Esophagus muscularis mucosa (tissue), 4 donors: Measurements from ENCODE around the gene COPS6. TPM values are rescaled to one million over a fixed set of nuclear protein-coding genes. Genes with fewer than 3 reads are reported as not detected.

Experiments
- DNase-seq: peaks from one replicate; pipeline ENCODE4 v3.0.0-alpha.2; 2017; ENCODE audit errors: extremely low spot score
- H3K27ac ChIP-seq, 4 donors: fragments of 200-600 bp; sonication (generic); replicated peaks in 1 of 4; 1 replicate in 3 of 4; 2 replicates in 1 of 4; pipeline ENCODE4 v1.5.1; 2016 to 2019; ENCODE audit warnings: mild to moderate bottlenecking in 1 of 4
- H3K27me3 ChIP-seq, 4 donors: fragments of 200-600 bp; sonication (generic); one replicate each; pipeline versions ENCODE4 v1.5.1 to v1.6.0; 2016 to 2019
- H3K36me3 ChIP-seq, 4 donors: fragments of 200-600 bp; sonication (generic); one replicate each; pipeline ENCODE4 v1.5.1; 2016 to 2019
- H3K4me1 ChIP-seq, 4 donors: fragments of 200-600 bp; sonication (generic); one replicate each; pipeline ENCODE4 v1.5.1; 2016 to 2019
- H3K4me3 ChIP-seq, 4 donors: fragments of 200-600 bp; sonication (generic); 1 replicate in 2 of 4; 2 replicates in 2 of 4; pipeline ENCODE4 v1.5.1; 2016 to 2019; ENCODE audit warnings: mild to moderate bottlenecking in 4 of 4, moderate library complexity in 1 of 4
- H3K9me3 ChIP-seq, 4 donors: fragments of 200-600 bp; sonication (generic); 1 replicate in 3 of 4; 2 replicates in 1 of 4; pipeline ENCODE4 v1.5.1; 2016 to 2019
- EP300 ChIP-seq: sonication (generic); formaldehyde crosslinking; IDR thresholded peaks from one replicate; pipeline ENCODE4 v1.6.1; 2017; ENCODE audit warnings: antibody characterized with exemption
- POLR2A ChIP-seq: fragments of 450-650 bp; IDR thresholded peaks from one replicate; pipeline ENCODE4 v1.6.1; 2017; ENCODE audit warnings: antibody characterized with exemption, moderate library complexity, mild to moderate bottlenecking, low read depth
- POLR2AphosphoS5 ChIP-seq, 2 donors: sonication (generic); formaldehyde crosslinking; IDR thresholded peaks; one replicate each; pipeline ENCODE4 v1.6.1; 2017; ENCODE audit warnings: antibody characterized with exemption in 2 of 2
- WGBS: methylation state at CpG from one replicate; pipeline ENCODE4 v1.1.5; 2018; 5-methylcytosine and 5-hydroxymethylcytosine counted together
- intact Hi-C: fragments of 100-400 bp; cut with DNase I; formaldehyde crosslinking; loops from one replicate; pipeline ENCODE4 v1.15.1; 2023
- total RNA-seq, 4 donors: library from RNA; depleted of rRNA; stranded (reverse); fragments of >200 nt; gene quantifications; one replicate each; pipeline versions ENCODE4 v1.1.0 to v1.2.1, GENCODE V29; 2016
- TF ChIP-seq, protein P1 (sequence below), 3 experiments: fragments of 200-600 bp in 2 of 3; fragments of 450-650 bp in 1 of 3; sonication (generic) in 2 of 3; IDR thresholded peaks; one replicate each; pipeline ENCODE4 v1.5.1; 2017 to 2019; ENCODE audit warnings: antibody characterized with exemption in 3 of 3, mild to moderate bottlenecking in 2 of 3, moderate library complexity in 1 of 3

COPS6 gene
- total RNA-seq, 4 donors from 2014 or later = 49.4 to 97.6 (median 73.7) TPM

DNA sequence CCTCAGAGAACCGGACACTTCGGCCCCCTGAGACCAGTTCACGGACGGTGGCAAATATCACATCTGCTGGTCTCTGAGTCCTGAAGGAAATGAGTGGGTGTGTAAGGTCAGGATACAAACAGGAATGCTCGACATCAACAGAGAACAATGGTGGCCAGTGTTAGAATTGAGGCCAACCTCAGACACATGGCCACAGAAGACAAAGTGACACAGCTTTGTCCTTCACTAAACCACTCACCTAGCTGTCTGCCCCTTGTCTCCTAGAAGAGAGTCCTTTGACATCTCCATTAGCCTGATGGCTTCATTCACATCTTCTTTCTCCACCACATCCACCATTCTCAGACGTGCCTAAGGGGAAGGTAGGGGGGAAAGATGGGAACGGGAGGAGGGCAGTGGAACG, 4.3 kb downstream of the COPS6 start:
- 34% methylated on average over 8 of the region's 8 CpGs for WGBS
- DNase-seq = no peak
- peak overlapping the region in 1 of 4 donors; percentile 40 for H3K27ac ChIP-seq
- peaks cover 67 to 82% (median 80%) of the 10 kb centered on the region in 4 donors for H3K36me3 ChIP-seq
- no peaks in the 10 kb centered on the region for H3K9me3 ChIP-seq
- H3K4me3 ChIP-seq = no peak overlapping the region
- peaks cover 0 to 5% (median 0%) of the 10 kb centered on the region in 4 donors for H3K27me3 ChIP-seq
- intact Hi-C loops = no loop called here
- TF ChIP-seq, protein P1, sequence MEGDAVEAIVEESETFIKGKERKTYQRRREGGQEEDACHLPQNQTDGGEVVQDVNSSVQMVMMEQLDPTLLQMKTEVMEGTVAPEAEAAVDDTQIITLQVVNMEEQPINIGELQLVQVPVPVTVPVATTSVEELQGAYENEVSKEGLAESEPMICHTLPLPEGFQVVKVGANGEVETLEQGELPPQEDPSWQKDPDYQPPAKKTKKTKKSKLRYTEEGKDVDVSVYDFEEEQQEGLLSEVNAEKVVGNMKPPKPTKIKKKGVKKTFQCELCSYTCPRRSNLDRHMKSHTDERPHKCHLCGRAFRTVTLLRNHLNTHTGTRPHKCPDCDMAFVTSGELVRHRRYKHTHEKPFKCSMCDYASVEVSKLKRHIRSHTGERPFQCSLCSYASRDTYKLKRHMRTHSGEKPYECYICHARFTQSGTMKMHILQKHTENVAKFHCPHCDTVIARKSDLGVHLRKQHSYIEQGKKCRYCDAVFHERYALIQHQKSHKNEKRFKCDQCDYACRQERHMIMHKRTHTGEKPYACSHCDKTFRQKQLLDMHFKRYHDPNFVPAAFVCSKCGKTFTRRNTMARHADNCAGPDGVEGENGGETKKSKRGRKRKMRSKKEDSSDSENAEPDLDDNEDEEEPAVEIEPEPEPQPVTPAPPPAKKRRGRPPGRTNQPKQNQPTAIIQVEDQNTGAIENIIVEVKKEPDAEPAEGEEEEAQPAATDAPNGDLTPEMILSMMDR (IDR thresholded peaks at IDR 0.05) = no peak
- TF ChIP-seq EP300 (no peak), POLR2A (no peak), POLR2AphosphoS5 (IDR thresholded peaks at IDR 0.05) (no peak)
- peaks cover 14 to 44% (median 28%) of the 10 kb centered on the region in 4 donors for H3K4me1 ChIP-seq

DNA sequence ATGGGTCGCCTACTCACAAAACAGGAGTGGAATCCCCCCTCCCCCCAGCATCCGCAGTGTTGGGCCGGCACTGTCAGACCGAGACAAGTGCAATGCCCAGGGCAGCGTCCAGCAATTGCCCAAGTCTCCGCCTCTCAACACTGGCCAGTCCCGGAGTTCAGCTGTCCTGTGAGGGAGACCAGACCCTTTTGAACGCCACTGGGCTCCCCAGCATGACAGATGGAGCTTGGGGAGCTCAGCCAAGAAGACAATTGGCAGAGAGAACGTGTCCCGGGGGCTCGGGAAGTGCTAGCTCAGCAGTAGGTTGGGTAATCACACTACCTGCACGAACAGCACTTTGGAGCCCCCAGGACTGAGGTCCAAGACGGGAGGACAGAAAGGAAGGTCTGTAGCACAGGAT, 4.7 kb downstream of the COPS6 start:
- Histone ChIP-seq H3K27me3 (peaks cover 0 to 3% (median 0%) of the 10 kb centered on the region in 4 donors), H3K4me3 (no peak overlapping the region), H3K36me3 (peaks cover 72 to 87% (median 84%) of the 10 kb centered on the region in 4 donors), H3K27ac (peak overlapping the region in 2 of 4 donors; percentile 40 to 44), H3K4me1 (peaks cover 10 to 44% (median 23%) of the 10 kb centered on the region in 4 donors), H3K9me3 (no peaks in the 10 kb centered on the region)
- 36% methylated on average over 13 of the region's 13 CpGs for WGBS
- intact Hi-C loops = no loop called here
- TF ChIP-seq POLR2A (no peak), POLR2AphosphoS5 (IDR thresholded peaks at IDR 0.05) (no peak), EP300 (no peak)
- TF ChIP-seq, protein P1 (IDR thresholded peaks at IDR 0.05) = no peak
- no peak for DNase-seq

- H3K27me3 ChIP-seq = no peaks in the 10 kb centered on the region
- intact Hi-C loops = no loop called here
- H3K4me3 ChIP-seq = no peak overlapping the region
- H3K9me3 ChIP-seq = no peaks in the 10 kb centered on the region
- 84% methylated on average over 8 of the region's 16 CpGs for WGBS
- H3K4me1 ChIP-seq = peaks cover 10 to 45% (median 25%) of the 10 kb centered on the region in 4 donors
- DNase-seq = no peak
- peak overlapping the region in 2 of 4 donors; percentile 40 to 44 for H3K27ac ChIP-seq
- peaks cover 77 to 92% (median 89%) of the 10 kb centered on the region in 4 donors for H3K36me3 ChIP-seq
- TF ChIP-seq, protein P1 (IDR thresholded peaks at IDR 0.05) = no peak
- TF ChIP-seq POLR2A (no peak), EP300 (no peak), POLR2AphosphoS5 (IDR thresholded peaks at IDR 0.05) (no peak)
These were observed 5.2 kb downstream of the COPS6 start for GRCh38 chr7:100093925-100094486.

DNA sequence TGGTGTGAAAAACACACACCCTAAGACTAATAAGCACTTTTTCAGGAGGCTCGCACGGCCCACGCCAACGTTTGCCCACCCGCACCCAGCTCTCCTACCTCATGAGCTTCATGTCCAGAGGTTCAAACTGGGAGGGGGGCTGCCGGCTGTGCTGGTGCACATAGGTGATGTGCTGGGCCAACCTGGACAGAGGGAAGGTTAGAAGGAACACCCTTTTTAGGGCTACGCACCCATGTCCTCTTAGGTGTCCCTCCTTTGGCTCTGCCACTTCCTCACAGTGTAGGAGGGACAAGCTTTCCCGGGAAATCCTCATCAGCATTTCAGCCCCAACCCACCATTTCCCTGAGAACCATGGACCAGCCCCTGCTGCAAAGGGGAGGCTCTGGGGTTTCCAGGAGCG, 6.5 kb downstream of the COPS6 start:
- H3K27me3 ChIP-seq = no peaks in the 10 kb centered on the region
- TF ChIP-seq POLR2A = no peak
- TF ChIP-seq EP300 = no peak
- no peak for TF ChIP-seq POLR2AphosphoS5 (IDR thresholded peaks at IDR 0.05)
- TF ChIP-seq, protein P1 (IDR thresholded peaks at IDR 0.05) = no peak
- no peaks in the 10 kb centered on the region for H3K9me3 ChIP-seq
- WGBS = 77% methylated on average over 9 of the region's 9 CpGs
- no peak overlapping the region for H3K4me3 ChIP-seq
- intact Hi-C loops = no loop called here
- peaks cover 81 to 94% (median 92%) of the 10 kb centered on the region in 4 donors for H3K36me3 ChIP-seq
- H3K4me1 ChIP-seq = peaks cover 13 to 45% (median 23%) of the 10 kb centered on the region in 4 donors
- H3K27ac ChIP-seq = no peak overlapping the region
- DNase-seq = no peak

- WGBS = 90% methylated on average over 11 of the region's 17 CpGs
- intact Hi-C loops = no loop called here
- no peaks in the 10 kb centered on the region for H3K27me3 ChIP-seq
- DNase-seq = no peak
- H3K9me3 ChIP-seq = no peaks in the 10 kb centered on the region
- peaks cover 13 to 41% (median 23%) of the 10 kb centered on the region in 4 donors for H3K4me1 ChIP-seq
- peaks cover 78 to 90% (median 88%) of the 10 kb centered on the region in 4 donors for H3K36me3 ChIP-seq
- H3K4me3 ChIP-seq = no peak overlapping the region
- TF ChIP-seq, protein P1 (IDR thresholded peaks at IDR 0.05) = no peak
- TF ChIP-seq POLR2AphosphoS5 (IDR thresholded peaks at IDR 0.05) (no peak), EP300 (no peak), POLR2A (no peak)
- no peak overlapping the region for H3K27ac ChIP-seq
These were observed 6.9 kb downstream of the COPS6 start for GRCh38 chr7:100095704-100096103.
